ENCODE data around the gene CERK. TPM values are rescaled to one million over a fixed set of nuclear protein-coding genes. Genes with fewer than 3 reads are reported as not detected.

CERK gene
- total RNA-seq, 1 experiment from 2014 or later: 30.9 TPM

DNA sequence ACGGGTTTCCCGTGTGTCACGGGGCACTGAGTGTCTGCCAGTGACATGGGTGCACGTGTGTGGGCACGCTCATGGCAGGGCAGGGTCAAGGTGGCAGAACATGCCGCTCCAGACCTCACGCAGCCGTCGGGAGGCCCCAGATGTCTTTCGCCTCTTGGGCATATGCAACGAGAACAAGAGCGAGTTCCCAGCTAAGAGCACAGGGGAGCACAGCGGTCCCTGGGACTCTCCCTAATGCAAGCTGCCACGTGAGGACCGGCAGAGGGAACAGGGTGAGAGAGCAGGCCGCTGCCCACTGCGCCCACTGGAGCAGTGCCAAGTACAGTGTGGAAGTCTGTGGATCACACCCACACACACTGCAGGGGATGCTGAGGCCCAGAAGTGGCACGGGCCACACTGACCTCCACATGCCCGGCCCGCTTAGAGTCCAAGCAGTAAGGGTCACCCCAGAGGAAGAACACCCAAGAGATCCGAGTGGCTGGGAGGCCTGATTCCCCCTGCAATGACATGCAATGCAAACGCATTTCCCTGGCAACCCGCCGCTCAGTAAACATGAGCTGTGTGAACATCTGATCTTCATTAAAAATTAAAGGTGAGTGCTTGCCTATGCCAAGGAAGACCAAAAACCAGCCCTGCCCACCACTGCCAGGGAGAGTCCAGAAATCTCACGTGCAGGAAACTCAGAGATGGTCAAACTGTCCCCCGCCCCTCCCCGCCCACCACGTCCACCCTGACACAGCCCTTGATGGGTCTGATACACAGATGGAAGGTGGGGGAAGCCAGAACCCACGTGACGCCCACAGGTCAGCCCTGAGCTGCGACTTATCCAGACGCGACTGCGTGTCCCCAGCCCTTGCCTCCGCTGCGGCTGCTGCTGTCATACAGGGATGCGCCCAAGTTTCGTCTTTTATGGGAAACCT lies 11.7 kb downstream of the CERK start:
- H3K36me3 ChIP-seq (ENCODE audit: control insufficient read depth, insufficient read depth, low read length): no peaks in the 10 kb centered on the region
- H3K4me1 ChIP-seq (ENCODE audit: control insufficient read depth, insufficient read depth, low read length): no peaks in the 10 kb centered on the region
- intact Hi-C loops (cut with micrococcal nuclease; ENCODE audit: unreplicated experiment) (no loop called here), in situ Hi-C loops (cut with HindIII; ENCODE audit: low pct_unique_long_range_greater_than_20kb, low sequenced_read_pairs) (no loop called here)
- ChIA-PET POLR2A (no interaction called here), CTCF (no interaction called here)
- H3K27ac ChIP-seq (ENCODE audit: low read length): no peak overlapping the region
- H3K4me3 ChIP-seq (ENCODE audit: low read depth in 2 of 2, low read length in 2 of 2): no peak overlapping the region
- no TSS peak for BruUV-seq (replicated peaks)
- H3K9me3 ChIP-seq (ENCODE audit: control insufficient read depth, insufficient read depth, low read depth, low read length): no peaks in the 10 kb centered on the region
- TF ChIP-seq SIN3A (IDR thresholded peaks at IDR 0.05; ENCODE audit: borderline replicate concordance, insufficient read depth, low read depth, low read length): no peak
- TF ChIP-seq, protein P1, sequence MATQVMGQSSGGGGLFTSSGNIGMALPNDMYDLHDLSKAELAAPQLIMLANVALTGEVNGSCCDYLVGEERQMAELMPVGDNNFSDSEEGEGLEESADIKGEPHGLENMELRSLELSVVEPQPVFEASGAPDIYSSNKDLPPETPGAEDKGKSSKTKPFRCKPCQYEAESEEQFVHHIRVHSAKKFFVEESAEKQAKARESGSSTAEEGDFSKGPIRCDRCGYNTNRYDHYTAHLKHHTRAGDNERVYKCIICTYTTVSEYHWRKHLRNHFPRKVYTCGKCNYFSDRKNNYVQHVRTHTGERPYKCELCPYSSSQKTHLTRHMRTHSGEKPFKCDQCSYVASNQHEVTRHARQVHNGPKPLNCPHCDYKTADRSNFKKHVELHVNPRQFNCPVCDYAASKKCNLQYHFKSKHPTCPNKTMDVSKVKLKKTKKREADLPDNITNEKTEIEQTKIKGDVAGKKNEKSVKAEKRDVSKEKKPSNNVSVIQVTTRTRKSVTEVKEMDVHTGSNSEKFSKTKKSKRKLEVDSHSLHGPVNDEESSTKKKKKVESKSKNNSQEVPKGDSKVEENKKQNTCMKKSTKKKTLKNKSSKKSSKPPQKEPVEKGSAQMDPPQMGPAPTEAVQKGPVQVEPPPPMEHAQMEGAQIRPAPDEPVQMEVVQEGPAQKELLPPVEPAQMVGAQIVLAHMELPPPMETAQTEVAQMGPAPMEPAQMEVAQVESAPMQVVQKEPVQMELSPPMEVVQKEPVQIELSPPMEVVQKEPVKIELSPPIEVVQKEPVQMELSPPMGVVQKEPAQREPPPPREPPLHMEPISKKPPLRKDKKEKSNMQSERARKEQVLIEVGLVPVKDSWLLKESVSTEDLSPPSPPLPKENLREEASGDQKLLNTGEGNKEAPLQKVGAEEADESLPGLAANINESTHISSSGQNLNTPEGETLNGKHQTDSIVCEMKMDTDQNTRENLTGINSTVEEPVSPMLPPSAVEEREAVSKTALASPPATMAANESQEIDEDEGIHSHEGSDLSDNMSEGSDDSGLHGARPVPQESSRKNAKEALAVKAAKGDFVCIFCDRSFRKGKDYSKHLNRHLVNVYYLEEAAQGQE (IDR thresholded peaks at IDR 0.05; ENCODE audit: insufficient read depth in 1 of 2, low read depth in 2 of 2, low read length in 1 of 2): no peak
- no peak for TF ChIP-seq TCF7L2 (IDR thresholded peaks at IDR 0.05; ENCODE audit: low read depth, low read length)
- TF ChIP-seq POLR2AphosphoS5 (IDR thresholded peaks at IDR 0.05; ENCODE audit: low read depth, low read length): no peak
- no peak for TF ChIP-seq CTCF (IDR thresholded peaks at IDR 0.05)
- no peaks in the 10 kb centered on the region for H3K27me3 ChIP-seq (ENCODE audit: control insufficient read depth, insufficient read depth, low read length)
- ATAC-seq (peak; percentile 50; the same call in 1 of the 2 replicates), DNase-seq (ENCODE audit: low read depth, low spot score) (no peak)

DNA sequence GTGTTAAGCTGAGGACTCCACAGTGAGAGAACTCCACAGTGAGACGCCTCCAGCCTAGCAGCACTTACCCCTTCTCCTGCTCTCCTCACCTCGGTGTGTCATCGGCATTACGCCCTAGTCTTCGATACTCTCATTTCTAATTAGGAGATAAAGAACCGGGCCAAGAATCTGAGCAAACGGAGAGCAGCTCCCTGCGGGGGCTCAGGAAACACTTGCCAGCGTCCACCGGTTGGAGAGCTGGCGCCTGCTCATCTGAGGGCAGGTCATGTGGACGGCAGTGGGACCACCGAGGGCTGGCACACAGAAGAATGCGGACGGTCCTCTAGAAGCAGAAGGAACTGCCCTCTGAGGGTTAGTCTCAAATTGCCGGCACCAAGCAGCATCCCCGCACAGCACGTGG lies 13.0 kb downstream of the CERK start:
- in situ Hi-C loops (cut with HindIII; ENCODE audit: low pct_unique_long_range_greater_than_20kb, low sequenced_read_pairs): no loop called here
- H3K4me3 ChIP-seq (ENCODE audit: low read depth in 2 of 2, low read length in 2 of 2): no peak overlapping the region
- intact Hi-C loops (cut with micrococcal nuclease; ENCODE audit: unreplicated experiment): no loop called here
- CTCF ChIA-PET: no interaction called here
- H3K4me1 ChIP-seq (ENCODE audit: control insufficient read depth, insufficient read depth, low read length): no peaks in the 10 kb centered on the region
- DNase-seq (ENCODE audit: low read depth, low spot score) (no peak), ATAC-seq (no peak)
- BruUV-seq (replicated peaks): no TSS peak
- no peaks in the 10 kb centered on the region for H3K9me3 ChIP-seq (ENCODE audit: control insufficient read depth, insufficient read depth, low read depth, low read length)
- no peak for TF ChIP-seq POLR2AphosphoS5 (IDR thresholded peaks at IDR 0.05; ENCODE audit: low read depth, low read length)
- TF ChIP-seq TCF7L2 (IDR thresholded peaks at IDR 0.05; ENCODE audit: low read depth, low read length): no peak
- TF ChIP-seq CTCF (IDR thresholded peaks at IDR 0.05): no peak
- TF ChIP-seq, protein P1 (IDR thresholded peaks at IDR 0.05; ENCODE audit: insufficient read depth in 1 of 2, low read depth in 2 of 2, low read length in 1 of 2): no peak
- no peak for TF ChIP-seq SIN3A (IDR thresholded peaks at IDR 0.05; ENCODE audit: borderline replicate concordance, insufficient read depth, low read depth, low read length)
- no peak overlapping the region for H3K27ac ChIP-seq (ENCODE audit: low read length)
- no peaks in the 10 kb centered on the region for H3K27me3 ChIP-seq (ENCODE audit: control insufficient read depth, insufficient read depth, low read length)
- POLR2A ChIA-PET: no interaction called here
- H3K36me3 ChIP-seq (ENCODE audit: control insufficient read depth, insufficient read depth, low read length): no peaks in the 10 kb centered on the region
